ENCODE results near the gene ZNF385A.
A peak's percentile ranks its signal among the peaks of the same experiment; 100 is the strongest.
"Not testable (repeated sequence)": the region's sequence is repeated elsewhere in the genome, so short reads cannot be mapped to it uniquely, and the experiment has no call there.

Gene ZNF385A

GRCh38 chr12:54372113-54372806, 12.3 kb downstream of the ZNF385A start:
- DNase-seq = no peak

DNA sequence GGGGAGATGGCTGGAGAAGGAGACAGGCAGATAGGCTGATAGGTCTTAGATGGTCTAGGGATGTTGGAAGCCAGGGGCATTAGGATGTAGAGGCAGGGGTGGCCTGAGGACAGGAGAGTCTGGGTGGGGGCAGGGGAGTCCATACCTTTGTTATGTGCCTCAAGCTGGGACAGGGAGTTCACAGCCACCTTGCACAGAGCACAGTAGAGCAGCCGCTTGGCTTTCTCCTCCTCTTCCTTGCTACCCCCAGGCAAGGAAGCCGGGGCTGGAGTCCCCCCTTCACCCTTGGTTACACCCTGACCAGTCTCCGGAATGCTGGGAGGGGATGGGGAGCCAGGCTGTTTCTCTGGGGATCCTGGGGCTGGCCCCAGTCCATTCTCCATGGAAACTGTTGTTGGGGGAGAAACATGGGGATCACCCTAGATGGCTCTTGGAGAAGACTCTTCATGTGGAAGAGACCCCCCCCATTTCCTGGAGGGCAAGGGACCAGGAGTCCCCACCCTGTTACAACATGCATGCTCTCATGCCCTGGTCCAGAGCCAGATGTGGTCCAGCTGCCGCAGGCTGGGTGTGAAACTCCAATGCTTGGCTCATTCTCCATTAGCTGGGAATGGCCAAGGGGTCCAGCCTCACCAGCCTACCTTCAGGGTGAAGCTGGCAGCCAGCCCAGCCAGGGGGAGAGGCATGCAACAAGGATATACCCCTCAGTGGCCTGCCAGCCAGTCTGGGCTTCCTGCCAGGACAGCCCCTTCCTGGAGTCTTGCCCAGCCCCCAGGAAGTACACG, 13.0 kb downstream of the ZNF385A start:
- peak; percentile 94 for DNase-seq

DNA sequence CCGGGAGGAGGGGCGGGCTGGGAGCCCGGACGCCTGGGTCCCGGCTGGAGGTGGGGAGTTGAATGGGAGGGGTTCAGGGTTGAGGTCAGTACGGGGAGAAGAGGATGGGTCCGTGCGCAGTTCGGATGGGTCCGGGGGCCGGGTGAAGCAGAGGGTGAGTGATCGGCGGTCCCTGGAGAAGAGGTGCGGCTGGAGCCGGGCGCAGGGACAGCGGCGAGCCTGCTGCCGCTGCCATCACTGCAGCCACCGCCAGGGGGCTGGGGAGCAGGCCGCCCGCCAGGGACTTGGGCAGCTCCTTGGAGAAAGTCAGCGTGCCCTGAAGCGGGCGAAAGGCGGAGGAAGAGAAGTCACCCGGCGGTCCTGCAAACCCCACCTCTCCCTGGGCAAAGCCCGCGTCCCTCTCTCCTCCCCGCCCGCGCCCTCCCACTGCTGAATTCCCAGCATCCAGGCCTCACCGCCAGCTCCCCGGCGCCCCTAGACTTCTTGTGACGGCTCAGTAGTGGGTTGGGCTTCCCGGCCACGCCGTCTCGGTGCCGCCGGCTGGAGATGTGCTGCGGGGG, 14.3 kb downstream of the ZNF385A start:
- DNase-seq = peak; percentile 14

- no peak for DNase-seq
These were observed 14.9 kb downstream of the ZNF385A start for GRCh38 chr12:54369597-54370131.

GRCh38 chr12:54368709-54369596, 15.6 kb downstream of the ZNF385A start:
- peak; percentile 72 for DNase-seq

DNA sequence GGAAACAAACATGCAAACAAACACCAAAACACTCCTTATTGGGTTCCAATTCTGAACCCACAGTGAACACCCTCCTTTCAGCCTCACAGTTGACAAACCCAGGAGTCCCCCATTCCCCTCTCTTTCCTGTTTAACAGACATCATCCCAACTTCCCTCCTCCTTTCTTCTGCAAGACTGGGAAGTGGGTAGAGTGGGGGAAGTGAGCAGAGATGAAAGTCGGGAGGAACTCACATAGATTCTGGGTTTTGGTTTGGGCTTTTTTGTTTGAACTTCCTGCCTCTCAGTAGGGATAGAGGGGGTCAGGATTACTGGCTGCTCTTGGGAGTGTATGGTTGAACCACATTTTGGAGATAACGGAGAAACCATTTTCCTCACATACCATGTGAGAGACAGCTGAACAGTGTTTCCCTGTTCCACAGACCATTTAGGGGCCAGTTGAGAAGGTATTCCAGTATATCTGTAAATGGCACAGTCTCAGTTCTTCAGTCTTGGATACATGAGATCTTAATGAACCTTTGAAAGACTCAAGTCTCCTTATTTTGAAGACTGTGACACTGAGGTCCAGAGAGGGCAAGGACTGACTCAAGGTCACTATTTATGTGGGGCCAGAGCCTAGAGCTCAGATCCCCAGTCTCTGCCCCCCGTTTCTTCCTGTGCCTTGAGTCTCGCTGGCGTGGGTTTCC, 16.4 kb downstream of the ZNF385A start:
- DNase-seq = no peak

DNA sequence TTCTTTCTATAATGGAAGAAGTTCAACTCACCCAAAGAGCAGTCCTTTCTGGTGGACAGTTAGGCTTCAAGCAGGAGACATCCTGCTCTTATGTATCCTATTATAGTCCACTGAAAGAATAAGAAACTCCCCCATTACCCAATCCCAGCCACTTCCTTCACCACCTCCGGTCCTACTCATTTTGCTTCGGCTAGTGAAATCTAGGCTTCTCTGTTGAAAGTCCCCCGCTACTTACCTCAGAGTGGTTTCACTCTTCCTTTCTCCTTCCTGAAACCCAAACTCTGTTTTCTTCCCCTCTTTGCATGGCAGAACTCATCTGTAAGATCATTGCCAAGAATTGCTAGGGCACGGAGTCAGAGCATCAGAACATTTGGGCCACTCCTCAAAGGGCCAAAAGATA, 20.1 kb downstream of the ZNF385A start, which contains the start of gene GPR84:
TSS of gene GPR84 (minus strand) at position 74 of the 400 bp plus-strand sequence. CDS start 635 bp downstream, outside the sequence.
- DNase-seq = no peak

DNA sequence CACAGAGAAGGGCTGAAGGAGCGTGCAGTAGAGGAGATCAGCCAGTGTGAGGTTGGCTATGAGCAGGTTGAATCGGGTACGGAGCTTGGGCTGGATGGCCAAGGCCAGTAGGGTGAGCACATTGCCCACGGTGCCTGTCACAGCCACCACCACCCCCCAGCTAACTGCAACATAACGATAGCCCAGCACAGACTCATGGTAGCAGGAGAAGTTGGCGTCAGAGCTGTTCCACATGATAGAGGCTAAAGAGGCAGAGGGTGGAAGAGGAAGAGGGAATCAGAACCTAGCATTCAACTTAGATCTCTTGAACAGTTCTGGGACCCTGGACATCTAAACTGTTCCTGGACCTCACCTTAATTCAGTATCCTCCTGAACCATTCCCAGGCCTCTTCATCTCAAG, 20.9 kb downstream of the ZNF385A start:
- DNase-seq = no peak

DNA sequence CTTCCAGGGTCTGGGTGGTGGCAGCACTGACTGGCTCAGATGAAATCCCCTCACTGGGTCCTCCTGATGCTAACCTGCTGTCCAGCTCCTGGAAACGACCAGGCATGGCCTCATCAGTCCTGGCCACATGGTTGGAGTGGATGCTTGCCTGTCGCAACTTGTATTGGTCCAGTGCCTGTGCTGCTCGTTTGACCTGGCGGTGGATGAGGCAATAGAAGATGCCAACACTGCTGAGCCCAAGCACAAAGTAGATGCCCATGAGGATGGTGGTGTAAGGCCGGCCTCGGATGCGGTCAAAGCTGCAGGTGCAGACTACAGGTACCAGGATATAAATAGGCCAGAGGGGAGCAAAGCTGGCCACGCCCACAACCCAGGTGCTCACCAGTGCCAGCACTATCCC, 21.5 kb downstream of the ZNF385A start:
- DNase-seq = no peak

- DNase-seq = peak; percentile 87
These were observed 23.6 kb downstream of the ZNF385A start for GRCh38 chr12:54360717-54361456.

DNA sequence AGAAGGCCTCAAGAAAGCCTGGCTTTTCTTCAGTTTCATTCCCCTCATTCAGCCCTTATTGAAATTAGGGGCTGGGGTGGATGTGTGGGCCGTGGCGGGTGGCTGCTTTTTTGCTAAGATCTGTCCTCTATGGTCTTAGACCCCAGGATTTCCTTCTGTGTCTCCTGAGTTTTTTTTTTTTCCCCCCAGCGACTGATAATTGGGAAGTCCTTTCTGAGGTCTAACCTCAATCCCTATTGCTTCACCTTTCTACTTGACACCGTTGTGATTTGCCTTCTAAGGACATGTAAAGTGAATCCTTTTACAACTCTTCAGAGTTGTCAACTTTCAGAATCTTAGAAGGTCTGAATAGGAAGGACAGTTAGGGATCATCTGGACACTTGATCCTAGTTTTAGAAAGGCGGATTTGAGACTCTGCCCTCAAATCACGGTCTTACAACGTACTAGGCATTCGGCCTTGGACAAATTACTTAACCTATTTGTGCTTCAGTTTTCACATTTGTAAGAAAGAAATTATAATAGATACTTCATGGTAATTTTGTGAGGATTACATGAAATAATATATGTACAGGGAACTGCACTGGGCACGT, 24.7 kb downstream of the ZNF385A start:
- no peak for DNase-seq

GRCh38 chr12:54358945-54359761, 25.4 kb downstream of the ZNF385A start:
- DNase-seq = peak; percentile 99

GRCh38 chr12:54358191-54358944, 26.2 kb downstream of the ZNF385A start:
- DNase-seq = peak; percentile 71

GRCh38 chr12:54357506-54358190, 26.9 kb downstream of the ZNF385A start:
- DNase-seq = no peak

- DNase-seq = no peak
These were observed 27.6 kb downstream of the ZNF385A start for GRCh38 chr12:54356951-54357356.

DNA sequence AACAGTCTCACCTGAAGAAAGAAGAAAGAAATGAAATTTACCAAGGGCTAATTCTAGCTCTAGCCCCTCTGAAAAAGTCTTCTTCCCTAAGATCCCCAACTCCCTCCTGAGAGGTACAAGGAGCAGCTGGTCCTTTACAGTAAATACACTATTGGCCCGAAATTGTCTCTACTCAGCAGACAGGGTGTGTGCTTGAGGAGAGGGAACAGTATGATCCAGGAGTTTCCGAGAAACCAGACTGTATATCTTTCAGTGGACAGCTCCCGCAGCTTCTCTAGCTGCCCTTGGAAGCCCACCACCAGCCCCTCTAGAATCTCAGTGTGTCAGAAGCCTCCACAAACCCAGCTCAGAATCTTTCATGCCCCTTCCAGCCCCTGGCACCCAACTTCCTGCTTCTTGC, 28.3 kb downstream of the ZNF385A start:
- no peak for DNase-seq

DNA sequence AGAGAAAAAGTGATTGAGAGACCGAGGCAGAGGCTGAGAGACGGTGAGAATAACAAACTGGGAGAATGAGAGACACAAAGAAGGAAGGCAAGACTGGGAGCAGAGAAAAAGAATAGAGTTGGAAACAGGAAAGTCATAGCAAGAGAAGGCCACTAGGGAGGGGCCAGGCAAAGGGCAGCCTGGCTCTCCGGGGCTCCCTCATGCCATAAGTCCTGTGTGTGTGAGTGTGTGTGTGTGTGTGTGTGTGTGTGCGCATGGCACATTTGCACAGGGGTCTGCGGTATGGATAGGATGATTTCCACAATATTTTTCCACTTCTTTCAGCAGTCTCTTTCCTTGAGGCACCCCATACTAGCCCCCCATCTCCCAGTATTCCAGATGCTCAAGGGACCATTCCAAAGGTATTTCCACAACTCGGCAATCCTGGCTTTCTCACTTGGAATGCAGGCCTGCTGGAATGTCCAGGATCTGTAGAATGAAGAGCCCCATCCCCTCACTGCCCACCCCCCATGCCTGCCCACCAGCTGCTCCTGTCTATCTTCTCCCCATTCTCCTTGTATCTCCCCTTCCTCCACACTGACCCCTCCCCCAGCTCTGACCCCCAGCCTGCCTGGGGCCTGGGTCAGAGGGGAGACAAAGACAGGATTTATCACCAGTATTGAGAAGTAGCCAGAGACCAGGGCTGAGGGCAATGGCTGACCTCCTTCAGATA, 29.3 kb downstream of the ZNF385A start:
- DNase-seq = no peak

GRCh38 chr12:54354271-54354670, 30.3 kb downstream of the ZNF385A start:
- DNase-seq = not testable (repeated sequence)
